Body of pancreas (tissue), 4 donors: ENCODE measurements around the gene CANT1. TPM values are rescaled to one million over a fixed set of nuclear protein-coding genes. Genes with fewer than 3 reads are reported as not detected.
A peak's percentile ranks its signal among the peaks of the same experiment; 100 is the strongest.

Source experiments
- ATAC-seq: fragments of 150-250 bp; one replicate; pipeline ENCODE4 v1.9.1; 2016
- DNase-seq, 4 donors: peaks; one replicate each; pipeline ENCODE4 v3.0.0-alpha.2; 2019
- H3K27ac ChIP-seq, 4 donors: fragments of 200-600 bp; sonication (generic); 1 replicate in 3 of 4; 2 replicates in 1 of 4; pipeline versions ENCODE4 v1.5.1 to v1.6.1; 2016 to 2019; ENCODE audit warnings: mild to moderate bottlenecking in 1 of 4, mixed read lengths in 1 of 4, moderate library complexity in 1 of 4
- H3K27me3 ChIP-seq, 2 donors: fragments of 200-600 bp; sonication (generic); one replicate each; pipeline ENCODE4 v1.6.0; 2016; ENCODE audit warnings: mild to moderate bottlenecking in 1 of 2
- H3K36me3 ChIP-seq, 2 donors: fragments of 200-600 bp; sonication (generic); replicated peaks in 1 of 2; 2 replicates each; pipeline ENCODE4 v1.5.1; 2016; ENCODE audit warnings: low read depth in 2 of 2; ENCODE audit not compliant: insufficient read depth in 1 of 2
- H3K4me1 ChIP-seq: fragments of 200-600 bp; sonication (generic); one replicate; pipeline ENCODE4 v1.6.0; 2016
- H3K4me3 ChIP-seq, 2 donors: fragments of 200-600 bp; sonication (generic); 1 replicate in 1 of 2; 2 replicates in 1 of 2; pipeline ENCODE4 v1.5.1; 2016 to 2019
- H3K9me3 ChIP-seq, 3 donors: fragments of 200-600 bp; sonication (generic); 1 replicate in 2 of 3; 2 replicates in 1 of 3; pipeline ENCODE4 v1.5.1; 2016
- POLR2A ChIP-seq, 3 donors: fragments of 450-650 bp; IDR thresholded peaks; one replicate each; pipeline ENCODE4 v1.6.1; 2016; ENCODE audit warnings: antibody characterized with exemption in 3 of 3, mild to moderate bottlenecking in 2 of 3
- WGBS, 2 donors: methylation state at CpG; one replicate each; pipeline ENCODE4 v1.1.5; 2017; 5-methylcytosine and 5-hydroxymethylcytosine counted together
- intact Hi-C: fragments of 100-400 bp; cut with DNase I; formaldehyde crosslinking; loops from one replicate; pipeline ENCODE4 v1.15.1; 2023
- total RNA-seq, 2 donors: library from RNA; depleted of rRNA; stranded (reverse); fragments of >200 nt; gene quantifications; one replicate each; pipeline ENCODE4 v1.1.0, GENCODE V29; 2016
- TF ChIP-seq, protein P1 (sequence below), 7 experiments: fragments of 450-650 bp in 4 of 7; fragments of 200-600 bp in 3 of 7; sonication (generic) in 3 of 7; IDR thresholded peaks; one replicate each; pipeline ENCODE4 v1.5.1; 2016 to 2019; ENCODE audit warnings: antibody characterized with exemption in 7 of 7

CANT1 gene
- total RNA-seq, 2 donors from 2014 or later = 12.5 to 17.5 TPM

DNA sequence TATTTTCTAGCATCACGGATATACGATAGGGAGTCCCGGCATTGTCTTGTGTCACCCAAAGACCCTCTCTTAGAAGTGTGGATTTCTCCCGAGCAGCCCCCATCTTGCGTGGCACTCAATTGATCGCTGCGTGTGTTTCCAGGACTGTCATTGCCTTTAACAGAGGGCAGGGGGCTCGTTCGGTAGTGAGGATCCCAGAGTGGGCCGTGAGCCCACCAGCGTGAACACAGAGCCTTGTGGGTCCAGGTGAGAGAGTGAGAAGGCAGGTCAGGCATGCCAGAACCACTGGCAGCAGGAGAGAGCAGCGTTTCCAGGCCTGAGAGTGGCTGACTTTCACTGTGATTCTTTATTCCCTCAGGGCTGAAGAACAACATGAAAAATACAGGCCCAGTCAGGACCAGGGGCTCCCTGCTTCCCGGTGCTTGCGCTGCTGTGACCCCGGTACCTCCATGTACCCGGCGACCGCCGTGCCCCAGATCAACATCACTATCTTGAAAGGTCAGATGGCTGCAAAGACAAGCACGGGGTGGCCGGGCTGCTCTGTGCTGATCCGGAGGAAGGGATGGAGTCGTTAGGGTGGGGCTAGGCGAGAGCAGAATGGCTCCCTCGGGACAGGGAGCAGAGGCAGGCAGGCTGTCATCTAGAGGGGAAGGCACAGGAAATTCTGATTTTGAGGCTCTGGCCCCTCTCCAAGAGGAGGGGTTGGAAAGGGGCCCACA lies 36.8 kb upstream of the CANT1 start:
- DNase-seq (no peak), ATAC-seq (no peak)

DNA sequence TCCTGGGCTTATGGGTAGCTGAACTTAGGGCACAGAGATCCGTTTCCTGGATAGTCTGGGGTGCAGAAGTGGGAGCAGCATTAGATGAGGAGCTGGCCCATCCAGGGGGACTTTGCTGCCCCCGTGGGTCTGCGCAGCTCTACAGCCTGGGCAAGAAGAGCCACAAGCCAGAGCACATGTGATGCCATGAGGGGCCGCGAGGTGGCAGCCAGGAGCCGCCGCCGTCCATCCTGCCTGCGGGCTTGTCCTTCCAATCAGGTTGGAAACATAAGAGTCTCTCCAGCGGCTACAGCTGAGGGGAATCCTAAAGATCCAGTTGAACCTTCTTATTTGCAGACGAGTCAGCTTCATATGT lies 36.3 kb upstream of the CANT1 start:
- H3K4me3 ChIP-seq = no peak overlapping the region
- peak; percentile 72 to 79 (median 75) for DNase-seq
- no peaks in the 10 kb centered on the region for H3K36me3 ChIP-seq
- intact Hi-C loops = no loop called here
- peaks cover 3% of the 10 kb centered on the region for H3K4me1 ChIP-seq
- no peak overlapping the region for H3K27ac ChIP-seq
- H3K27me3 ChIP-seq = no peaks in the 10 kb centered on the region
- ATAC-seq = peak; percentile 82
- TF ChIP-seq, protein P1, sequence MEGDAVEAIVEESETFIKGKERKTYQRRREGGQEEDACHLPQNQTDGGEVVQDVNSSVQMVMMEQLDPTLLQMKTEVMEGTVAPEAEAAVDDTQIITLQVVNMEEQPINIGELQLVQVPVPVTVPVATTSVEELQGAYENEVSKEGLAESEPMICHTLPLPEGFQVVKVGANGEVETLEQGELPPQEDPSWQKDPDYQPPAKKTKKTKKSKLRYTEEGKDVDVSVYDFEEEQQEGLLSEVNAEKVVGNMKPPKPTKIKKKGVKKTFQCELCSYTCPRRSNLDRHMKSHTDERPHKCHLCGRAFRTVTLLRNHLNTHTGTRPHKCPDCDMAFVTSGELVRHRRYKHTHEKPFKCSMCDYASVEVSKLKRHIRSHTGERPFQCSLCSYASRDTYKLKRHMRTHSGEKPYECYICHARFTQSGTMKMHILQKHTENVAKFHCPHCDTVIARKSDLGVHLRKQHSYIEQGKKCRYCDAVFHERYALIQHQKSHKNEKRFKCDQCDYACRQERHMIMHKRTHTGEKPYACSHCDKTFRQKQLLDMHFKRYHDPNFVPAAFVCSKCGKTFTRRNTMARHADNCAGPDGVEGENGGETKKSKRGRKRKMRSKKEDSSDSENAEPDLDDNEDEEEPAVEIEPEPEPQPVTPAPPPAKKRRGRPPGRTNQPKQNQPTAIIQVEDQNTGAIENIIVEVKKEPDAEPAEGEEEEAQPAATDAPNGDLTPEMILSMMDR (IDR thresholded peaks at IDR 0.05) = peak; percentile 79 to 93 (median 86)
- no peak for TF ChIP-seq POLR2A (IDR thresholded peaks at IDR 0.05)
- no peaks in the 10 kb centered on the region for H3K9me3 ChIP-seq
- 1 to 8% methylated on average over 2 to 11 of the region's 11 CpGs for whole genome bisulfite sequencing, 2 donors

More for the DNA sequence above, 36.8 kb upstream of the CANT1 start:
- no peaks in the 10 kb centered on the region for H3K9me3 ChIP-seq
- TF ChIP-seq, protein P1 (IDR thresholded peaks at IDR 0.05) = no peak
- no peak for TF ChIP-seq POLR2A (IDR thresholded peaks at IDR 0.05)
- H3K4me3 ChIP-seq = no peak overlapping the region
- no peaks in the 10 kb centered on the region for H3K36me3 ChIP-seq
- WGBS, 2 donors = 44% methylated on average over 14 to 25 of the region's 25 CpGs
- peaks cover 3% of the 10 kb centered on the region for H3K4me1 ChIP-seq
- intact Hi-C loops = no loop called here
- no peaks in the 10 kb centered on the region for H3K27me3 ChIP-seq
- no peak overlapping the region for H3K27ac ChIP-seq

DNA sequence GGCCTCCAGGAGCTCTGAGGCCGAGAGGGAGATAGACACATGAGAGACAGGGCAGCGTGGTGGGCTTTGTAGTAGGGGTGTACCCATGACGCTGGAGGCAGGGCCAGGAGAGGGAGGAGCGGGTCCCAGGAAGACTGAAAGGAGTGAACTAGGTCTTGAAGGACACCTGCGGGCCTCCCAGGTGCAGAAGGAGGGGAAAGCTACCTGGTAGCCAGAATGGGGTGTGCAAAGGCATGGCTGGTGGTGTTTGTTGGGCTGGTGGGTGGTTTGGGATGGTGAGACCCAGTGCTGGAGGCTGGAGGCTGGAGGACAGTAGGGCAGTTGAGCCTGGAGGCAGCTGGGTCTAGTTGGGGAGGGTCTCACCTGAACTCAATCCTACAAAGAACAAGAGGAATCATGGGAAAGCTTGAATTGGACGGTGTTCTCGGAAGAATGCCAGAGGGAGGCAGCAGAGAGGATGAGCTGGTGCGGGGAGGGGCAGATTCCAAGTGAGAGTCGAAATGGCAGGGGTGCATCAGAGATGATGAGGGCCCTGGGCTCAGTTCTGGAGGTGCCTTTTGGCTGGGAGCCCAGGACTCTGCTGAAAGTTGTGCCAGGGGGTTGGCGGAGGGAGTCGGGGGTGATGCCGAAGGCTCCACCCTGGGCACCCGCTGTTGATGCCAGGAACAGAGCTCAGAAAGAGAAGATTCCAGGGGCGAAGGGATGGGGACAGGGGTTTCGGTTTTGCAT lies 35.6 kb upstream of the CANT1 start:
- no peaks in the 10 kb centered on the region for H3K27me3 ChIP-seq
- TF ChIP-seq POLR2A (IDR thresholded peaks at IDR 0.05) = no peak
- TF ChIP-seq, protein P1 (IDR thresholded peaks at IDR 0.05) = no peak
- no peaks in the 10 kb centered on the region for H3K36me3 ChIP-seq
- H3K4me3 ChIP-seq = no peak overlapping the region
- peaks cover 3% of the 10 kb centered on the region for H3K4me1 ChIP-seq
- DNase-seq (no peak), ATAC-seq (no peak)
- intact Hi-C loops = no loop called here
- 59 to 68% methylated on average over 15 of the region's 15 CpGs for WGBS, 2 donors
- no peaks in the 10 kb centered on the region for H3K9me3 ChIP-seq
- no peak overlapping the region for H3K27ac ChIP-seq

DNA sequence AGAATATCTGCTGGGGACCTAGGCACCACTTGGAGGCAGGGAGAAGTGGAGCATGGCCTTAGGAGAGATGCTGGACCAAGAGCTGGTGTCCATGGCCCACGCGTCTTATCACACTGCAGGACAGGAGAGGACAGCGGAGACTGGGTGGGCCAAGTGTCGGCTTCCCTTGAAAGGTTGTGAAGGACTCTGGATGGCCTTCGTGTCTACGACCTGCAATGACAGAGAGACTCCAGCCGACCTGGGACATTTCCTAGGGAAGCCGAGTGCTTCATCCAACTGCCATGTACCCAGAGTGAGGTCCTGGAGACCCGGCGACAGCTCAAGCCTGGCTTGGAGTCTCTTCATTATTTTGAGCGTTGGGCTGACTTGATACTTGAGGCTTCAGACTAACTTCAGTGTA lies 34.9 kb upstream of the CANT1 start:
- intact Hi-C loops = no loop called here
- DNase-seq = no peak
- WGBS, 2 donors = 70 to 84% methylated on average over 11 of the region's 11 CpGs
- no peak overlapping the region for H3K4me3 ChIP-seq
- no peaks in the 10 kb centered on the region for H3K36me3 ChIP-seq
- H3K4me1 ChIP-seq = peaks cover 3% of the 10 kb centered on the region
- H3K27me3 ChIP-seq = no peaks in the 10 kb centered on the region
- no peak for ATAC-seq
- TF ChIP-seq POLR2A (IDR thresholded peaks at IDR 0.05) = no peak
- TF ChIP-seq, protein P1 (IDR thresholded peaks at IDR 0.05) = no peak
- no peaks in the 10 kb centered on the region for H3K9me3 ChIP-seq
- H3K27ac ChIP-seq = no peak overlapping the region
